Measurements from ENCODE around the gene KIAA0408. TPM values are rescaled to one million over a fixed set of nuclear protein-coding genes. Genes with fewer than 3 reads are reported as not detected.

The KIAA0408 gene
- total RNA-seq, 1 experiment from 2014 or later = 3.1 TPM

DNA sequence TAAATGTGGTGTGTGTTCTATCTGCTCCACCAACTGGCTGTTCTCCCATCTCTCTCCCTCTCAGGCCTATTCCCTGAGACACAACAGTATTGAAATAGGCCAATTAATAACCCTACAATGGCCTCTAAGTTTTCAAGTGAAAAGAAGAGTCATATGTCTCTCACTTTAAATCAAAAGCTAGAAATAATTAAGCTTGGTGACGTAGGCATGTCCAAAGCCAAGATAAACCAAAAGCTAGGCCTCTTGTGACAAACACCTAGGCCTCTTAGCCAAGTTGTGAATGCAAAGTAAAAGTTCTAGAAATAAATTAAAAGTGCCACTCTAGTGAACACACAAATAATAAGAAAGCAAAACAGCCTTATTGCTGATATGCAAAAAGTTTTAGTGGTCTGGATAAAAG, 30.1 kb upstream of the KIAA0408 start:
- Histone ChIP-seq H3K79me2 (ENCODE audit: insufficient read depth, low read length) (no peaks in the 10 kb centered on the region), H3K56ac (ENCODE audit: insufficient read length, low read depth, low read length) (no peak overlapping the region), H3K23ac (ENCODE audit: insufficient read length, low read depth, low read length) (no peak overlapping the region), H2BK12ac (ENCODE audit: insufficient read length, low read depth, low read length) (no peak overlapping the region), H4K8ac (replicated peaks; ENCODE audit: insufficient read length, low read depth, low read length) (no peak overlapping the region), H3K27ac (ENCODE audit: insufficient read length, low read depth, low read length) (no peak overlapping the region), H4K5ac (ENCODE audit: insufficient read length, low read depth, low read length) (no peak overlapping the region), H2BK20ac (ENCODE audit: low read depth, low read length, poor library complexity, severe bottlenecking) (no peak overlapping the region), H2BK120ac (ENCODE audit: low read depth, low read length, poor library complexity, severe bottlenecking) (no peak overlapping the region), H3K79me1 (ENCODE audit: insufficient read depth, low read depth, low read length, poor library complexity, severe bottlenecking) (no peaks in the 10 kb centered on the region), H2BK15ac (ENCODE audit: low read depth, low read length) (no peak overlapping the region), H3K14ac (ENCODE audit: insufficient read depth, low read length) (no peak overlapping the region), H2AFZ (ENCODE audit: low read length) (no peak overlapping the region), H3K4me1 (ENCODE audit: insufficient read depth, low read length) (peaks cover 3% of the 10 kb centered on the region; the same call in 1 of the 2 replicates), H2AK5ac (ENCODE audit: insufficient read length, low read length) (no peak overlapping the region), H2BK5ac (ENCODE audit: insufficient read length, low read length) (no peak overlapping the region), H3K9me3 (ENCODE audit: control insufficient read depth, low read depth, low read length) (no peaks in the 10 kb centered on the region), H4K91ac (ENCODE audit: insufficient read length, low read depth, low read length) (no peak overlapping the region), H3T11ph (ENCODE audit: low read length) (no peak overlapping the region), H3K27me3 (ENCODE audit: insufficient read depth, low read length) (no peaks in the 10 kb centered on the region), H3K9ac (ENCODE audit: extremely low read depth, insufficient read length, low read length) (no peak overlapping the region), H4K20me1 (ENCODE audit: control insufficient read depth, insufficient read depth, insufficient read length) (no peaks in the 10 kb centered on the region), H3K23me2 (ENCODE audit: insufficient read length, low read depth, low read length, poor library complexity, severe bottlenecking) (no peaks in the 10 kb centered on the region), H3K4me2 (ENCODE audit: insufficient read depth, insufficient read length, low read length) (no peak overlapping the region), H3K4ac (ENCODE audit: low read depth, low read length) (no peak overlapping the region), H3K18ac (ENCODE audit: insufficient read length, low read depth, low read length) (no peak overlapping the region)
- DNase-seq = no peak
- peaks cover 17 to 31% (median 25%) of the 10 kb centered on the region in 3 experiments for H3K36me3 Mint-ChIP-seq (ENCODE audit: insufficient read depth in 1 of 3, low read depth in 3 of 3)
- peaks cover 39 to 41% of the 10 kb centered on the region in 2 experiments for H3K4me1 Mint-ChIP-seq
- H3K27me3 Mint-ChIP-seq (ENCODE audit: low read depth) = no peaks in the 10 kb centered on the region
- no peak overlapping the region for H3K27ac Mint-ChIP-seq
- WGBS (ENCODE audit: extremely low coverage, insufficient read length, low lambda C conversion rate) = no CpG with 5 or more reads among the region's 1 CpG
- peaks cover 4 to 7% of the 10 kb centered on the region in 2 experiments; a peak in 3 of 5 replicates for H3K9me3 Mint-ChIP-seq
- TF ChIP-seq, protein P1, sequence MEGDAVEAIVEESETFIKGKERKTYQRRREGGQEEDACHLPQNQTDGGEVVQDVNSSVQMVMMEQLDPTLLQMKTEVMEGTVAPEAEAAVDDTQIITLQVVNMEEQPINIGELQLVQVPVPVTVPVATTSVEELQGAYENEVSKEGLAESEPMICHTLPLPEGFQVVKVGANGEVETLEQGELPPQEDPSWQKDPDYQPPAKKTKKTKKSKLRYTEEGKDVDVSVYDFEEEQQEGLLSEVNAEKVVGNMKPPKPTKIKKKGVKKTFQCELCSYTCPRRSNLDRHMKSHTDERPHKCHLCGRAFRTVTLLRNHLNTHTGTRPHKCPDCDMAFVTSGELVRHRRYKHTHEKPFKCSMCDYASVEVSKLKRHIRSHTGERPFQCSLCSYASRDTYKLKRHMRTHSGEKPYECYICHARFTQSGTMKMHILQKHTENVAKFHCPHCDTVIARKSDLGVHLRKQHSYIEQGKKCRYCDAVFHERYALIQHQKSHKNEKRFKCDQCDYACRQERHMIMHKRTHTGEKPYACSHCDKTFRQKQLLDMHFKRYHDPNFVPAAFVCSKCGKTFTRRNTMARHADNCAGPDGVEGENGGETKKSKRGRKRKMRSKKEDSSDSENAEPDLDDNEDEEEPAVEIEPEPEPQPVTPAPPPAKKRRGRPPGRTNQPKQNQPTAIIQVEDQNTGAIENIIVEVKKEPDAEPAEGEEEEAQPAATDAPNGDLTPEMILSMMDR (conservative IDR thresholded peaks at IDR 0.05) = no peak
- H3K4me3 Mint-ChIP-seq = no peak overlapping the region

All from H9 (cell line).